ENCODE results near the gene CPNE8. TPM values are rescaled to one million over a fixed set of nuclear protein-coding genes. Genes with fewer than 3 reads are reported as not detected.

The CPNE8 gene
- total and polyA plus RNA-seq, 3 experiments from 2014 or later, result 2.1 to 6.3 (median 5.9) TPM

DNA sequence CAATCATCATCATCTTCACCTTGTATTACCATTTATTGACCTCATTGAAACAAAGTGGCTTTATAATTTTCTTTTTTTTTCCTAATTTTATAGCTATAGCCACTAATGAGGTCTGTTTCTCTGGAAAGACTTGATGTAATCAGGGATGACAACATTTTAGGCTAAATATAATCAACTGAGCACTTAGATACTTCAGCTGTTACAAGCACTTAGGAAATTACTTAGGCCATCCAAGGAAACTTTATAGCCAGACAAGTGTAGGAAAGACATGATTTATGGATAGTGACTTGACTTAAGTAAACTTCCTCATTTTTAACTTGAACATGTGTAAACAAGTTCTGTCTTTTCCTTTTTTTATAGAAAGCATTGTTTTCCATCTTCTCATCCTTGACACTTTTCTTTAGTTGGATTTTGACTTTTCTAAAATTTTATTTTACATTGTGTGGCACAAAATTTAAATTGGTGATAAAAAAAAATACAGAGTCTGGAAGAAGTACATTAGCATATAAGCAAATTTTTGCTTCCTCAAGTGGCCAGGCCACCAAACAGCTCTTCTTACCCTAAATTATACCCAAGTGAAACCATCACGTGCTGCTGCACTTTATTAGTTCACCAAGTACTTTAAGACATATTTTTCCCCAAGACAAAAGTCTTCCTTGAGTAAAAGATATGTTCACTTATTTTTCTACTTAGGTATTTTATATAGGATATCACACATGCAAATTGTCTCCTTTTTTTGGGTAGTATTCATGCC is 15.1 kb downstream of the CPNE8 start:
- H3K9me3 ChIP-seq (ENCODE audit: low read length), result no peaks in the 10 kb centered on the region
- no peak for DNase-seq
- H3K4me1 Mint-ChIP-seq, result peaks cover 4 to 13% (median 5%) of the 10 kb centered on the region in 3 donors
- H3K36me3 ChIP-seq (ENCODE audit: insufficient read depth, low read length), result no peaks in the 10 kb centered on the region
- no peaks in the 10 kb centered on the region for H3K4me1 ChIP-seq (ENCODE audit: insufficient read depth, low read length)
- ChIA-PET CTCF (no interaction called here), POLR2A (no interaction called here)
- H3K27ac ChIP-seq (ENCODE audit: low read depth, low read length), result no peak overlapping the region
- no peaks in the 10 kb centered on the region for H3K27me3 ChIP-seq (ENCODE audit: insufficient read depth, low read length, poor library complexity, severe bottlenecking)
- no peak overlapping the region for H3K4me3 ChIP-seq (ENCODE audit: low read length)
- no peak overlapping the region for H3K27ac Mint-ChIP-seq
- no peaks in the 10 kb centered on the region for H3K27me3 Mint-ChIP-seq
- H3K4me3 Mint-ChIP-seq, result no peak overlapping the region
- peaks cover 0 to 2% (median 0%) of the 10 kb centered on the region in 3 donors for H3K36me3 Mint-ChIP-seq
- peaks cover 0 to 3% (median 0%) of the 10 kb centered on the region in 5 donors for H3K9me3 Mint-ChIP-seq

DNA sequence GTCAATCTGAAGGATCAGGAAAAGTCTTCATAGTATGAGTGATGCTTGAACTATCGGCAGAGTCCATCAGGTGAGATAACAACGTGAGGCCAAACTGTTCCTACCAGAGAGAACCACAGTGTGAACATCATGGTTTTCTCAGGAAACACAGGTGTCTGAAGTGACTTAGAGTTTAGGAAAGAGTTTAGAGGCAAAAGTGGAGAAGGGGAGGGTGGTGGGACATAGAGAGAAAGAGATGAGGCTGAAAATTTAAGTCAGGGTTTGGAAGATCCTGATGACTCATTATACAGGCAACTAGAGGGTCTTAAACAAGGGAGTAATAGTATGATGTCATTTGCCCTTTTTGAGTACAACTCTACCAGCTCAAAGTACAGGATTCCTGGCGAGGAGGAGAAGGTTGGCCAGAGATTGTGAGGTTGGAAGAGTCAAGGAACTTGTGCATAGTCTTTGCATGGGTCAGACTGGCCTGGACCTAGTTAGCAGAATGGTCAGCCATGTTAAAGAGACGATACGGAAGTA is 16.0 kb downstream of the CPNE8 start:
- Mint-ChIP-seq H3K36me3 (peaks cover 0 to 2% (median 0%) of the 10 kb centered on the region in 3 donors), H3K4me1 (peaks cover 4 to 11% (median 5%) of the 10 kb centered on the region in 3 donors), H3K27ac (peak overlapping the region in 1 of 8 donors; percentile 23), H3K4me3 (no peak overlapping the region), H3K27me3 (no peaks in the 10 kb centered on the region), H3K9me3 (peaks cover 0 to 3% (median 0%) of the 10 kb centered on the region in 5 donors)
- H3K9me3 ChIP-seq (ENCODE audit: low read length), result no peaks in the 10 kb centered on the region
- ChIA-PET POLR2A (no interaction called here), CTCF (no interaction called here)
- H3K4me3 ChIP-seq (ENCODE audit: low read length), result no peak overlapping the region
- H3K27ac ChIP-seq (ENCODE audit: low read depth, low read length), result no peak overlapping the region
- no peaks in the 10 kb centered on the region for H3K27me3 ChIP-seq (ENCODE audit: insufficient read depth, low read length, poor library complexity, severe bottlenecking)
- no peaks in the 10 kb centered on the region for H3K4me1 ChIP-seq (ENCODE audit: insufficient read depth, low read length)
- DNase-seq, result no peak
- no peaks in the 10 kb centered on the region for H3K36me3 ChIP-seq (ENCODE audit: insufficient read depth, low read length)

DNA sequence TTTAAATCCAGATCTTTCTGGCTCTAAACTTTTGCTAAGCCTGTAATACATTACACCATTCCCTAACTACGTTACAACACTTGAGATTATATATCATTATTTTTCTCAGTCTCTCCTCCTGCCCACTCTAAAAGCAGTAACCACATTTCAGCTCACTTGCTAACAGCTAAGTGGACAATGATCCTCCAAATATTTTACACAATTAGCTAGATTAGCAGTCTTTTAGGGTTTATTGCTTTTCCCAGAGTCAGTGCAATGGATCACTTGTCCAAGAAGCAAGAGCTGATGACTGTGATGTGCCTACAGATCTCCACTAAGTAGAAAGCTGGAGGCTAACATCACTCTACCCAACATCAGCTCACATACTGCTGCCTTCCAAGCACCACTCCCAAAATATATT is 17.6 kb downstream of the CPNE8 start:
- Histone ChIP-seq H3K27ac (ENCODE audit: low read depth, low read length) (no peak overlapping the region), H3K4me1 (ENCODE audit: insufficient read depth, low read length) (no peaks in the 10 kb centered on the region), H3K9me3 (ENCODE audit: low read length) (no peaks in the 10 kb centered on the region), H3K4me3 (ENCODE audit: low read length) (no peak overlapping the region), H3K27me3 (ENCODE audit: insufficient read depth, low read length, poor library complexity, severe bottlenecking) (no peaks in the 10 kb centered on the region), H3K36me3 (ENCODE audit: insufficient read depth, low read length) (no peaks in the 10 kb centered on the region)
- H3K4me1 Mint-ChIP-seq, result peaks cover 4 to 6% (median 5%) of the 10 kb centered on the region in 3 donors
- POLR2A ChIA-PET, result no interaction called here
- H3K4me3 Mint-ChIP-seq, result no peak overlapping the region
- DNase-seq, result no peak
- CTCF ChIA-PET, result no interaction called here
- H3K9me3 Mint-ChIP-seq, result peaks cover 0 to 3% (median 0%) of the 10 kb centered on the region in 5 donors
- H3K36me3 Mint-ChIP-seq, result peaks cover 0 to 2% (median 0%) of the 10 kb centered on the region in 3 donors
- no peaks in the 10 kb centered on the region for H3K27me3 Mint-ChIP-seq
- no peak overlapping the region for H3K27ac Mint-ChIP-seq

DNA sequence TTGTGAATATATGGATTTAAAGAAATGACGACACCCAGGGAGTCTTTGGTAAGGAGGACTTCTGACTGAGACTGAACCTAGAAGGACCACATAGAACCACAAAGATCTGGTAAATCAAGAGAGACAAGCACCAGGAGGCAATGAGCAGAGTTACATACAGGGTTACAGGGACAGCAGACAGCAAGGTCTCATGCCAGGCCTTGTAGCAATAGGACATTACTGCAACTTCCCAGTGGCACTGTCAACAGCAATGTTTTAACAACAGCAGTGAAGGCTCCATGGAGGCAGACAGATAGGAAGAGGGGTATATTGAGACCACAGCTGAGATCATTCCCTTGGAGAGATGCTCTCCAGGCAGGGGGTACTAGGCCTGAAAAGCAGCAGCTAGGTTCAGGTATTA is 18.5 kb downstream of the CPNE8 start:
- H3K9me3 Mint-ChIP-seq, result peaks cover 0 to 3% (median 0%) of the 10 kb centered on the region in 5 donors
- no peak overlapping the region for H3K27ac Mint-ChIP-seq
- no peak overlapping the region for H3K4me3 ChIP-seq (ENCODE audit: low read length)
- H3K36me3 Mint-ChIP-seq, result peaks cover 0 to 2% (median 0%) of the 10 kb centered on the region in 3 donors
- H3K4me3 Mint-ChIP-seq, result no peak overlapping the region
- H3K4me1 ChIP-seq (ENCODE audit: insufficient read depth, low read length), result no peaks in the 10 kb centered on the region
- DNase-seq, result no peak
- no peaks in the 10 kb centered on the region for H3K27me3 ChIP-seq (ENCODE audit: insufficient read depth, low read length, poor library complexity, severe bottlenecking)
- H3K27ac ChIP-seq (ENCODE audit: low read depth, low read length), result no peak overlapping the region
- ChIA-PET CTCF (no interaction called here), POLR2A (no interaction called here)
- peaks cover 4 to 6% (median 5%) of the 10 kb centered on the region in 3 donors for H3K4me1 Mint-ChIP-seq
- H3K36me3 ChIP-seq (ENCODE audit: insufficient read depth, low read length), result no peaks in the 10 kb centered on the region
- H3K27me3 Mint-ChIP-seq, result no peaks in the 10 kb centered on the region
- no peaks in the 10 kb centered on the region for H3K9me3 ChIP-seq (ENCODE audit: low read length)

DNA sequence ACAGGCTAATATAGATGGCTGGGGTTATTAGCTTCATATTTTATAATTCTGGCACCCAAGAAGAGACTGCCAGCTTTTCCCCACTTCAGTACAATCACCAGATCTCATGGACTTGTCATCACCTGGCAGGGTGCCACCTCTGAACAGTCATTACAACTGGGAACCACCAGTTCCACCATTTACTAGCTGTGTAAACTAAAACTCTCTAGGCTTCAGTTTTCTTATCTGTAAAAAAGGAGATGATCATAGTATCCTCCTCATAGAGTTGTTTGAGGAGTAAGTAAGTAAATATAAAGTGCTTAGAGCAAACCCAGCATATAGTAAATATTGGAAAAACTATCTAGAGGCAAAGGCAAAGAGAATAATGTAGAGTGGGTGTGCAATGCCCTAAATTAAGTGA is 19.3 kb downstream of the CPNE8 start:
- Histone ChIP-seq H3K4me1 (ENCODE audit: insufficient read depth, low read length) (no peaks in the 10 kb centered on the region), H3K27ac (ENCODE audit: low read depth, low read length) (no peak overlapping the region), H3K36me3 (ENCODE audit: insufficient read depth, low read length) (no peaks in the 10 kb centered on the region), H3K27me3 (ENCODE audit: insufficient read depth, low read length, poor library complexity, severe bottlenecking) (no peaks in the 10 kb centered on the region), H3K4me3 (ENCODE audit: low read length) (no peak overlapping the region), H3K9me3 (ENCODE audit: low read length) (no peaks in the 10 kb centered on the region)
- no peak for DNase-seq
- H3K27ac Mint-ChIP-seq, result no peak overlapping the region
- no peaks in the 10 kb centered on the region for H3K27me3 Mint-ChIP-seq
- no peak overlapping the region for H3K4me3 Mint-ChIP-seq
- H3K4me1 Mint-ChIP-seq, result peaks cover 4 to 6% (median 5%) of the 10 kb centered on the region in 3 donors
- POLR2A ChIA-PET, result no interaction called here
- peaks cover 0 to 2% (median 0%) of the 10 kb centered on the region in 3 donors for H3K36me3 Mint-ChIP-seq
- CTCF ChIA-PET, result no interaction called here
- peaks cover 0 to 3% (median 0%) of the 10 kb centered on the region in 5 donors for H3K9me3 Mint-ChIP-seq

DNA sequence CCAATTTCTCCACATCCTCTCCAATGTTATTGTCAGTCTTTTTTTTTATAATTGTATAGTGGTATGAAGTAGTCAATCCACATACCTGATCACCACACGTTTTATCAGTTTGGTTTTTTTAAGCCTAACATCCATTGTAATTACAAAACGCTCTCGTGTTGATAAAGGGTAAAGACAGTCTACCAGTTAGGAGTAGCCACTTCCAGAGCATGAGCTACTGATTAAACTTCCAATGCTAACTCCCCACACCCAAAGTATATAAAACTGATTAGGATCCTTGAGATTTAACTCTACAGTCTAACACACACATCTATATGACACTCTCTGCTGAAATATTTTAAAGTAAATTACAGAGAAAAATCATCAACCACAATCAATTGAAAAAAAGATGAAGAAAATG is 20.7 kb downstream of the CPNE8 start:
- Histone ChIP-seq H3K4me3 (ENCODE audit: low read length) (no peak overlapping the region), H3K27ac (ENCODE audit: low read depth, low read length) (no peak overlapping the region), H3K36me3 (ENCODE audit: insufficient read depth, low read length) (no peaks in the 10 kb centered on the region), H3K9me3 (ENCODE audit: low read length) (no peaks in the 10 kb centered on the region), H3K27me3 (ENCODE audit: insufficient read depth, low read length, poor library complexity, severe bottlenecking) (no peaks in the 10 kb centered on the region), H3K4me1 (ENCODE audit: insufficient read depth, low read length) (no peaks in the 10 kb centered on the region)
- Mint-ChIP-seq H3K9me3 (peaks cover 0 to 3% (median 0%) of the 10 kb centered on the region in 5 donors), H3K4me3 (no peak overlapping the region), H3K36me3 (peaks cover 0 to 2% (median 0%) of the 10 kb centered on the region in 3 donors), H3K27ac (no peak overlapping the region), H3K27me3 (no peaks in the 10 kb centered on the region), H3K4me1 (peaks cover 4 to 6% (median 5%) of the 10 kb centered on the region in 3 donors)
- ChIA-PET POLR2A (no interaction called here), CTCF (no interaction called here)
- no peak for DNase-seq

DNA sequence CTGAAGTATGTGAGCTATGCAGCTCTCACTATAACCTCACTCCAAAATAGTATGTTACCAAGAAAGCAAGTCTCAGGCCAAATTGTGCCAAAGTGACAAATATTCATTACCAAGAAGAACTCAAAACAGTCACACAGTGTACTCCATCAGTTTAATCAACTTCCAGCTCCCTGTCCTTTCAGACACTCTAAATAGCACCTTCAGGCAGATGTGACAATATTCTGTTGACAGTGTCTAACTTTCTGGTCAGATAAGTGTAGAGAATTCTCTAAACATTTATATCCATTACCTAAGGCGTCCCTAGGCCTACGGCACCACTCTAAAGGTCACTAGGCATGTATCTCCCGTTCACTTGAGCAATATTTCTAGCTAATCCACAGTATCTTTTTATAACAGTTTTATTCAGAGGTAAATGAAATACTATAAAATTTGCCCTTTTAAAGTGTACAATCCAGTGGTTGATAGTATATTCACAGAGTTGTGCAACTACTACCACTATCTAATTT is 21.7 kb downstream of the CPNE8 start:
- H3K4me3 Mint-ChIP-seq, result no peak overlapping the region
- H3K27ac Mint-ChIP-seq, result no peak overlapping the region
- H3K36me3 Mint-ChIP-seq, result no peaks in the 10 kb centered on the region
- Histone ChIP-seq H3K27me3 (ENCODE audit: insufficient read depth, low read length, poor library complexity, severe bottlenecking) (no peaks in the 10 kb centered on the region), H3K27ac (ENCODE audit: low read depth, low read length) (no peak overlapping the region), H3K9me3 (ENCODE audit: low read length) (no peaks in the 10 kb centered on the region), H3K4me3 (ENCODE audit: low read length) (no peak overlapping the region), H3K36me3 (ENCODE audit: insufficient read depth, low read length) (no peaks in the 10 kb centered on the region), H3K4me1 (ENCODE audit: insufficient read depth, low read length) (no peaks in the 10 kb centered on the region)
- no peaks in the 10 kb centered on the region for H3K27me3 Mint-ChIP-seq
- CTCF ChIA-PET, result no interaction called here
- H3K9me3 Mint-ChIP-seq, result peaks cover 0 to 2% (median 0%) of the 10 kb centered on the region in 5 donors
- POLR2A ChIA-PET, result no interaction called here
- H3K4me1 Mint-ChIP-seq, result no peaks in the 10 kb centered on the region
- DNase-seq, result no peak

DNA sequence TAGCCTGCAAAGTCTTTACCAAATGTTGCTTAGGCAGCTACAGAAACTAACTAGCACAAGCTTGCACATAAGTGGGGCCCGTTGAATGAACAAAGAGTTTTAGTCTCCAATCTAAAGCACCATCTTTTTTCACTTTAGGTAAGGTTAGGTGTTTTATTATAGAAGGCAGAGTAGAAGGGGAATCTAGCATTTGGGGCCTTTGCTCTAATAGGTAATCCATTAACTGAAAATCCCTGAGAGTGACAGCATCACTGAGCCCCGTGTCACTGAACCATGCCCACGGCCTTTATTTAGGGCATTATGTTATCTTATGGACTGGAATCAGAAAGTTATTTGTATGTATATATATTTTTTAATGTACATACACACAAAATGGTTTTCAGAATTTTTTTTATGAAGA is 25.1 kb downstream of the CPNE8 start:
- Histone ChIP-seq H3K9me3 (ENCODE audit: low read length) (no peaks in the 10 kb centered on the region), H3K4me3 (ENCODE audit: low read length) (no peak overlapping the region), H3K36me3 (ENCODE audit: insufficient read depth, low read length) (no peaks in the 10 kb centered on the region), H3K27me3 (ENCODE audit: insufficient read depth, low read length, poor library complexity, severe bottlenecking) (no peaks in the 10 kb centered on the region), H3K4me1 (ENCODE audit: insufficient read depth, low read length) (no peaks in the 10 kb centered on the region), H3K27ac (ENCODE audit: low read depth, low read length) (no peak overlapping the region)
- Mint-ChIP-seq H3K4me3 (no peak overlapping the region), H3K36me3 (no peaks in the 10 kb centered on the region), H3K9me3 (no peaks in the 10 kb centered on the region), H3K27me3 (no peaks in the 10 kb centered on the region), H3K4me1 (no peaks in the 10 kb centered on the region), H3K27ac (no peak overlapping the region)
- POLR2A ChIA-PET, result no interaction called here
- CTCF ChIA-PET, result no interaction called here
- DNase-seq, result no peak
